ENCODE results near the gene HNRNPU. TPM values are rescaled to one million over a fixed set of nuclear protein-coding genes. Genes with fewer than 3 reads are reported as not detected.

The HNRNPU gene
- total and polyA plus RNA-seq, 10 donors: 121 to 457 (median 280) TPM

DNA sequence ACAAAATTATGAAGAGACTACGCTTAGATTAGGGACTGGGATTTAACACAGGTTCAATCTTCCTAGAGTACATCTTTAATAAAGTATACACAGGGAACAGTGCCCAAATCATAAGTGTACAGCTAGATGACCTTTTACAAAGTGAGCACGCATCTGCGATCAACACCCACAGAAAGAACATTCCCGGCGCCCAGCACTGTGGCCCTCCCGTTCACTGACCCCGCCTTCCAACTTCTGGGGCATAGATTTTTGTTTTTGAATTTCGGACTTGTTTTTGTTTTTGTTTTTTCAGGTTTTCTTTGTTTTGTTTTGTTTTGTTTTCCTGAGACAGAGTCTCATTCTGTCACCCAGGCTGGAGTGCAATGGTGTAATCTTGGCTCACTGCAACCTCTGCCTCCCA lies 59.5 kb downstream of the HNRNPU start:
- Histone ChIP-seq H3K27ac (no peak overlapping the region), H3K4me1 (peaks cover 0 to 10% (median 5%) of the 10 kb centered on the region in 6 donors), H3K9me3 (no peaks in the 10 kb centered on the region), H3K27me3 (replicated peaks in 1 of 7) (peaks cover 0 to 60% (median 5%) of the 10 kb centered on the region in 7 donors), H3K4me3 (no peak overlapping the region), H3K36me3 (no peaks in the 10 kb centered on the region)
- no peak for DNase-seq
- intact Hi-C loops (cut with DNase I; ENCODE audit: low total_unique reads): loop anchor here (5.0 kb wide), 1 partner anchor 237 kb away; no protein-coding TSS in a partner anchor
- TF ChIP-seq POLR2A (IDR thresholded peaks at IDR 0.05) (no peak), POLR2AphosphoS5 (IDR thresholded peaks at IDR 0.05) (no peak)
- TF ChIP-seq, protein P1, sequence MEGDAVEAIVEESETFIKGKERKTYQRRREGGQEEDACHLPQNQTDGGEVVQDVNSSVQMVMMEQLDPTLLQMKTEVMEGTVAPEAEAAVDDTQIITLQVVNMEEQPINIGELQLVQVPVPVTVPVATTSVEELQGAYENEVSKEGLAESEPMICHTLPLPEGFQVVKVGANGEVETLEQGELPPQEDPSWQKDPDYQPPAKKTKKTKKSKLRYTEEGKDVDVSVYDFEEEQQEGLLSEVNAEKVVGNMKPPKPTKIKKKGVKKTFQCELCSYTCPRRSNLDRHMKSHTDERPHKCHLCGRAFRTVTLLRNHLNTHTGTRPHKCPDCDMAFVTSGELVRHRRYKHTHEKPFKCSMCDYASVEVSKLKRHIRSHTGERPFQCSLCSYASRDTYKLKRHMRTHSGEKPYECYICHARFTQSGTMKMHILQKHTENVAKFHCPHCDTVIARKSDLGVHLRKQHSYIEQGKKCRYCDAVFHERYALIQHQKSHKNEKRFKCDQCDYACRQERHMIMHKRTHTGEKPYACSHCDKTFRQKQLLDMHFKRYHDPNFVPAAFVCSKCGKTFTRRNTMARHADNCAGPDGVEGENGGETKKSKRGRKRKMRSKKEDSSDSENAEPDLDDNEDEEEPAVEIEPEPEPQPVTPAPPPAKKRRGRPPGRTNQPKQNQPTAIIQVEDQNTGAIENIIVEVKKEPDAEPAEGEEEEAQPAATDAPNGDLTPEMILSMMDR (IDR thresholded peaks at IDR 0.05 in 8 of 11, conservative IDR thresholded peaks at IDR 0.05 in 3 of 11): no peak
- 88 to 93% (median 91%) methylated on average over 8 of the region's 8 CpGs for WGBS, 5 donors

DNA sequence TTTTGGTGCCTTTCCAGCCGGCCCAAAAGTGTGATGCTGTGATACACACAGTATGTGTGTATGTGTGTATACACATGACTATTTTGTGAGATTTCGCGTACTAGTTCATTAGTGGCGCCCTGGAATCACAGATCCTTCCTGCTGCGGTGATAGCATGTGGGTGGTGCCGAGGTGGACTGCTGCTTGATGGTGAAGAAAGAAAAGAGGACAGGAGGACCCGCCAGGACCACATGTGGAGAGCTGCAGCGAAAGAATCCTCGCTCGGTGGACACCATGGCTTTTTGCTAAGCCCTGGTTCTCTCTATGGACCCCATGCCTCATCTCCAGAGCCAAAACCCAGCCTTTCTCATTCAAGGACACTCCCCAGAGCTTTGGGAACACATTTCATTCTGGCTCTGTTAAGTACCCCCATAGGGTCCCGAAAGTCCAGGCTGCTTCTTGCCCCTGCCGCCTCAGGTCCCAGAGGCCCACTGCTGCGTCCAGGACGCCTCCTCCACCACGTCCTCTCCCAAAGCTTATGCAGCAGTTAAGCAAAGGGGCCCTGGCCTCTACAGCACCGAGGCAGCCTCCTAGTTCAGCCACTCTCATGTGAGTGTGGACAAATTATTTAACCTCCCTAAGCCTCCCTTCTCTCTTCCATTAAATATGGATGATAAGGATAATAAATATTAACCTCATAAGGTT lies 61.6 kb downstream of the HNRNPU start:
- TF ChIP-seq POLR2AphosphoS5 (IDR thresholded peaks at IDR 0.05) (no peak), POLR2A (IDR thresholded peaks at IDR 0.05) (no peak)
- TF ChIP-seq, protein P1 (IDR thresholded peaks at IDR 0.05 in 8 of 11, conservative IDR thresholded peaks at IDR 0.05 in 3 of 11): no peak
- peak; percentile 41 for DNase-seq
- no peaks in the 10 kb centered on the region for H3K9me3 ChIP-seq
- peaks cover 0 to 42% (median 2%) of the 10 kb centered on the region in 7 donors for H3K27me3 ChIP-seq (replicated peaks in 1 of 7)
- 76 to 83% (median 79%) methylated on average over 16 of the region's 16 CpGs for WGBS, 5 donors
- no peak overlapping the region for H3K4me3 ChIP-seq
- intact Hi-C loops (cut with DNase I; ENCODE audit: low total_unique reads): loop anchor here (5.0 kb wide), 1 partner anchor 240 kb away; no protein-coding TSS in a partner anchor
- peaks cover 0 to 10% (median 5%) of the 10 kb centered on the region in 6 donors for H3K4me1 ChIP-seq
- H3K36me3 ChIP-seq: no peaks in the 10 kb centered on the region
- H3K27ac ChIP-seq: no peak overlapping the region

DNA sequence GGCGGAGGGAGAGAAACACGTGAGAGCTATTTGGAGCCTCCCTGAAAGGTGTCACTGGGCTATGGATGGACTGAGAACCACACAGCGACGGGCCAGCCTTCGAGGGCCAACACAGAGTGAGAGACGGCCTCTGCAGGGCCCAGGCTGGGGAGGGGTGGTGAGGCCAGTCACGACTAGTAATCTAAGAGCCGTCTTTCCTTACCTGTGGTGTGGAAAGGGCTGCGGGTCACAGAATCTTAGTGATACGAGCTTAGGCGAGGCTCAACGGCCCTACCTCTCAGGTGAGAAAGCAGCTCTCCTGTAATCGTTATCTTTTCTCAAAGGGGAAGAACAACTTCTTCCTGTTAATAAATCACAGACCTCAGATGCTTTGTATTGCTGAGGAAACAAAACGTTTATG lies 62.3 kb downstream of the HNRNPU start:
- H3K4me1 ChIP-seq: peaks cover 0 to 10% (median 5%) of the 10 kb centered on the region in 6 donors
- peaks cover 0 to 44% (median 0%) of the 10 kb centered on the region in 7 donors for H3K27me3 ChIP-seq (replicated peaks in 1 of 7)
- H3K36me3 ChIP-seq: no peaks in the 10 kb centered on the region
- TF ChIP-seq POLR2A (IDR thresholded peaks at IDR 0.05) (no peak), POLR2AphosphoS5 (IDR thresholded peaks at IDR 0.05) (no peak)
- TF ChIP-seq, protein P1 (IDR thresholded peaks at IDR 0.05 in 8 of 11, conservative IDR thresholded peaks at IDR 0.05 in 3 of 11): no peak
- peak; percentile 68 for DNase-seq
- 49 to 64% (median 54%) methylated on average over 14 of the region's 14 CpGs for WGBS, 5 donors
- no peaks in the 10 kb centered on the region for H3K9me3 ChIP-seq
- no peak overlapping the region for H3K4me3 ChIP-seq
- intact Hi-C loops (cut with DNase I; ENCODE audit: low total_unique reads): loop anchor here (5.0 kb wide), 1 partner anchor 240 kb away; no protein-coding TSS in a partner anchor
- no peak overlapping the region for H3K27ac ChIP-seq

DNA sequence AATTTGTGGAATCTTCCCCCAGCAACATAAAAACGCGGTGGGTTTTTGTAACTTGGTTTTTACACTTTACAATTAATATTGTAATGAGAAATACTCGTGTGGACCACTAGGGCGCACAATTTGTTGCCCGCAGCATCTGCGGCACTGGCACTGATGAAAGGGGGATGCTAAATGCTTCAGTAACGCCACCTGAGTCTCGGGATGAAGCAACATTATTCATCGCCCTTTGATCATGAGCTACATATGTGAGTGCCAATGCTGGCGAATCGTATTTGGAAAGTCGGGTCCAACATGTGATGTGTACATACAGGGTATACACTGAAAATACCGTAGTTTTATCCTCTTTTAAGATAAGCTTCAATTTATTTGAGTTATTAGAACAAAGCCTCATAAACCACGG lies 63.1 kb downstream of the HNRNPU start:
- Histone ChIP-seq H3K27ac (no peak overlapping the region), H3K4me1 (peaks cover 0 to 13% (median 5%) of the 10 kb centered on the region in 6 donors), H3K27me3 (replicated peaks in 1 of 7) (peaks cover 0 to 42% (median 0%) of the 10 kb centered on the region in 7 donors), H3K4me3 (no peak overlapping the region), H3K9me3 (no peaks in the 10 kb centered on the region), H3K36me3 (no peaks in the 10 kb centered on the region)
- DNase-seq: peak; percentile 79
- TF ChIP-seq, protein P1 (IDR thresholded peaks at IDR 0.05 in 8 of 11, conservative IDR thresholded peaks at IDR 0.05 in 3 of 11): peak in 10 of 11 experiments; percentile 11 to 66 (median 56)
- no peak for TF ChIP-seq POLR2A (IDR thresholded peaks at IDR 0.05)
- intact Hi-C loops (cut with DNase I; ENCODE audit: low total_unique reads): loop anchor here (5.0 kb wide), 1 partner anchor 241 kb away; no protein-coding TSS in a partner anchor
- 27 to 37% (median 31%) methylated on average over 14 of the region's 14 CpGs for WGBS, 5 donors

Measured in spleen (tissue), 11 donors.